Panc1 (cell line): ENCODE data around the gene CLTB. TPM values are rescaled to one million over a fixed set of nuclear protein-coding genes. Genes with fewer than 3 reads are reported as not detected.

Source experiments
- ATAC-seq: fragments of 200-7000 bp; cut with Tn5 transposase; 2 replicates; pipeline ENCODE4 v1.9.1; 2020; ENCODE audit warnings: mild to moderate bottlenecking, moderate library complexity
- BruUV-seq: library from RNA; stranded (reverse); fragments of 400-500 nt; replicated peaks from 2 replicates; lab custom pipeline; 2021; lab: Mats Ljungman, UMichigan
- CTCF ChIA-PET: fragments of 300-600 bp; sonication (Branson Sonifier 250); formaldehyde crosslinking; loops from one replicate; lab custom pipeline; 2022; ENCODE audit warnings: antibody characterized with exemption; lab: Charles Lee
- POLR2A ChIA-PET: fragments of 300-600 bp; sonication (Branson Sonifier 250); formaldehyde crosslinking; loops from one replicate; lab custom pipeline; 2022; ENCODE audit warnings: antibody characterized with exemption; lab: Charles Lee
- DNase-seq: peaks from one replicate; pipeline ENCODE4 v3.0.0-alpha.2; 2010; ENCODE audit warnings: low read depth, low spot score
- H3K27ac ChIP-seq: 2 replicates; pipeline ENCODE4 v1.5.1; 2011; ENCODE audit warnings: mild to moderate bottlenecking, low read length, inconsistent platforms
- H3K27me3 ChIP-seq: fragments of 200-500 bp; sonication (Bioruptor generic); 2 replicates; pipeline ENCODE4 v1.6.0; 2014; ENCODE audit warnings: low read length, inconsistent platforms; ENCODE audit not compliant: control insufficient read depth, insufficient read depth
- H3K36me3 ChIP-seq: fragments of 200-500 bp; sonication (Bioruptor generic); 2 replicates; pipeline ENCODE4 v1.5.1; 2014; ENCODE audit warnings: inconsistent platforms, mild to moderate bottlenecking, low read length, moderate library complexity; ENCODE audit not compliant: control insufficient read depth, insufficient read depth
- H3K4me1 ChIP-seq: 2 replicates; pipeline ENCODE4 v1.5.1; 2011; ENCODE audit warnings: inconsistent platforms, mild to moderate bottlenecking, low read length, moderate library complexity; ENCODE audit not compliant: control insufficient read depth, insufficient read depth
- H3K4me3 ChIP-seq, 2 experiments: 2 replicates each; pipeline ENCODE4 v1.5.1; 2011 to 2012; ENCODE audit warnings: low read depth in 2 of 2, low read length in 2 of 2, mild to moderate bottlenecking in 2 of 2, inconsistent platforms in 1 of 2, moderate library complexity in 1 of 2
- H3K9me3 ChIP-seq: fragments of 200-500 bp; sonication (Bioruptor generic); 2 replicates; pipeline ENCODE4 v1.5.1; 2014; ENCODE audit warnings: low read depth, mild to moderate bottlenecking, inconsistent platforms, low read length, moderate library complexity; ENCODE audit not compliant: control insufficient read depth, insufficient read depth
- POLR2AphosphoS5 ChIP-seq: IDR thresholded peaks from 2 replicates; pipeline ENCODE4 v1.6.1; 2012; ENCODE audit warnings: mild to moderate bottlenecking, low read depth, low read length, moderate library complexity
- SIN3A ChIP-seq: IDR thresholded peaks from 2 replicates; pipeline ENCODE4 v1.6.1; 2012; ENCODE audit warnings: low read depth, mild to moderate bottlenecking, low read length, moderate library complexity, borderline replicate concordance; ENCODE audit not compliant: insufficient read depth
- TCF7L2 ChIP-seq: IDR thresholded peaks from 2 replicates; pipeline ENCODE4 v1.6.1; 2011; ENCODE audit warnings: mild to moderate bottlenecking, low read depth, low read length, inconsistent platforms
- in situ Hi-C: cut with HindIII; loops from 2 replicates; pipeline ENCODE4 v1.10.0; 2016; ENCODE audit warnings: low sequenced_read_pairs, low pct_unique_long_range_greater_than_20kb
- intact Hi-C: fragments of 100-400 bp; cut with micrococcal nuclease; formaldehyde crosslinking; loops from one replicate; pipeline ENCODE4 v1.10.0; 2022; ENCODE audit not compliant: unreplicated experiment
- total RNA-seq: library from RNA; stranded (reverse); gene quantifications from one replicate; pipeline ENCODE4 v1.2.1, GENCODE V29; 2021; ENCODE audit not compliant: unreplicated experiment
- TF ChIP-seq, protein P1 (sequence below), 2 experiments: IDR thresholded peaks; 2 replicates each; pipeline ENCODE4 v1.6.1; 2011 to 2012; ENCODE audit warnings: low read depth in 2 of 2, control low read depth in 1 of 2, low read length in 1 of 2, mild to moderate bottlenecking in 1 of 2, moderate library complexity in 1 of 2; ENCODE audit not compliant: insufficient read depth in 1 of 2
- TF ChIP-seq, protein P2 (sequence below): fragments of 450-650 bp; IDR thresholded peaks from 2 replicates; pipeline ENCODE4 v1.5.1; 2017; ENCODE audit warnings: mild to moderate bottlenecking

CLTB gene
- total RNA-seq, 1 experiment from 2014 or later = 124 TPM

DNA sequence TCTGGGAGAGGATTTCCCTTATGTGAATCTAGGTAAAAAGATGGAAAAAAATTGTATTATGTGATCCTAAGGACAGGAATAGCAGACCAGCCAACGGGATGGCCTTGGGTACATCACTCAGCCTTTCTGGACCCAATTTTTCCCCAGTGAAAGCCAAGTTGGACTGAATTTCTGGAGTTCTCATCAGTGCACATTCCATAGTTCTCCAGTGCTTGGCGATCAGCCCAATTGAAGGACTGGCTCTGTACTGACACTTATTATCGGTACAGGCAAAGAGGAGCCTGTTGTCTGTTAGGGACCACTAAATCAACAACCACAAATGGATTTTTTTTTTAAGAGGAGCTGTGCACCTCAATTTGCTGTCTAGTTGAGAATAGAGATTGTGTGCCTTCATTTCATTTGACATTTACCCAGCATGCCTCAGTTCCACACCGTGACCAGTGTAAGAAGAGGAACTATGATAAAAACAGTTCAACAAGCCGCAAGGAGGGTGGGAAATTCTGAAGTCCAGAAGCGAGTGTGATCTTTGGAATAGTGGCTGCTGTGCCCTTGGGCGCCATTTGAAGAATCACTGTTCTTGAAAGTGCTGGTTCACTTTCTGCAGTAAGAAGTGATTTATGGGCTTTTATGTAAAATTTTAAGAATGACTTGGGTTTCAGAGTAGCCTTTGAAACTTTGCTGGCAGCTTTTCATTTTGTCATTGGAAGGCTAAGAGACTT, 43.1 kb downstream of the CLTB start:
- H3K4me1 ChIP-seq = no peaks in the 10 kb centered on the region
- ChIA-PET POLR2A (no interaction called here), CTCF (interaction anchor here (0.6 to 1.0 kb wide), 2 partner anchors 11 to 210 kb away, joined by 4 to 7 read pairs; no protein-coding TSS in a partner anchor)
- TF ChIP-seq, protein P1, sequence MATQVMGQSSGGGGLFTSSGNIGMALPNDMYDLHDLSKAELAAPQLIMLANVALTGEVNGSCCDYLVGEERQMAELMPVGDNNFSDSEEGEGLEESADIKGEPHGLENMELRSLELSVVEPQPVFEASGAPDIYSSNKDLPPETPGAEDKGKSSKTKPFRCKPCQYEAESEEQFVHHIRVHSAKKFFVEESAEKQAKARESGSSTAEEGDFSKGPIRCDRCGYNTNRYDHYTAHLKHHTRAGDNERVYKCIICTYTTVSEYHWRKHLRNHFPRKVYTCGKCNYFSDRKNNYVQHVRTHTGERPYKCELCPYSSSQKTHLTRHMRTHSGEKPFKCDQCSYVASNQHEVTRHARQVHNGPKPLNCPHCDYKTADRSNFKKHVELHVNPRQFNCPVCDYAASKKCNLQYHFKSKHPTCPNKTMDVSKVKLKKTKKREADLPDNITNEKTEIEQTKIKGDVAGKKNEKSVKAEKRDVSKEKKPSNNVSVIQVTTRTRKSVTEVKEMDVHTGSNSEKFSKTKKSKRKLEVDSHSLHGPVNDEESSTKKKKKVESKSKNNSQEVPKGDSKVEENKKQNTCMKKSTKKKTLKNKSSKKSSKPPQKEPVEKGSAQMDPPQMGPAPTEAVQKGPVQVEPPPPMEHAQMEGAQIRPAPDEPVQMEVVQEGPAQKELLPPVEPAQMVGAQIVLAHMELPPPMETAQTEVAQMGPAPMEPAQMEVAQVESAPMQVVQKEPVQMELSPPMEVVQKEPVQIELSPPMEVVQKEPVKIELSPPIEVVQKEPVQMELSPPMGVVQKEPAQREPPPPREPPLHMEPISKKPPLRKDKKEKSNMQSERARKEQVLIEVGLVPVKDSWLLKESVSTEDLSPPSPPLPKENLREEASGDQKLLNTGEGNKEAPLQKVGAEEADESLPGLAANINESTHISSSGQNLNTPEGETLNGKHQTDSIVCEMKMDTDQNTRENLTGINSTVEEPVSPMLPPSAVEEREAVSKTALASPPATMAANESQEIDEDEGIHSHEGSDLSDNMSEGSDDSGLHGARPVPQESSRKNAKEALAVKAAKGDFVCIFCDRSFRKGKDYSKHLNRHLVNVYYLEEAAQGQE (IDR thresholded peaks at IDR 0.05; ENCODE audit: insufficient read depth in 1 of 2, low read depth in 2 of 2, low read length in 1 of 2) = no peak
- TF ChIP-seq TCF7L2 (no peak), SIN3A (no peak), POLR2AphosphoS5 (no peak)
- TF ChIP-seq, protein P2, sequence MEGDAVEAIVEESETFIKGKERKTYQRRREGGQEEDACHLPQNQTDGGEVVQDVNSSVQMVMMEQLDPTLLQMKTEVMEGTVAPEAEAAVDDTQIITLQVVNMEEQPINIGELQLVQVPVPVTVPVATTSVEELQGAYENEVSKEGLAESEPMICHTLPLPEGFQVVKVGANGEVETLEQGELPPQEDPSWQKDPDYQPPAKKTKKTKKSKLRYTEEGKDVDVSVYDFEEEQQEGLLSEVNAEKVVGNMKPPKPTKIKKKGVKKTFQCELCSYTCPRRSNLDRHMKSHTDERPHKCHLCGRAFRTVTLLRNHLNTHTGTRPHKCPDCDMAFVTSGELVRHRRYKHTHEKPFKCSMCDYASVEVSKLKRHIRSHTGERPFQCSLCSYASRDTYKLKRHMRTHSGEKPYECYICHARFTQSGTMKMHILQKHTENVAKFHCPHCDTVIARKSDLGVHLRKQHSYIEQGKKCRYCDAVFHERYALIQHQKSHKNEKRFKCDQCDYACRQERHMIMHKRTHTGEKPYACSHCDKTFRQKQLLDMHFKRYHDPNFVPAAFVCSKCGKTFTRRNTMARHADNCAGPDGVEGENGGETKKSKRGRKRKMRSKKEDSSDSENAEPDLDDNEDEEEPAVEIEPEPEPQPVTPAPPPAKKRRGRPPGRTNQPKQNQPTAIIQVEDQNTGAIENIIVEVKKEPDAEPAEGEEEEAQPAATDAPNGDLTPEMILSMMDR = no peak
- in situ Hi-C loops (no loop called here), intact Hi-C loops (no loop called here)
- H3K9me3 ChIP-seq = no peaks in the 10 kb centered on the region
- no peak overlapping the region for H3K27ac ChIP-seq
- H3K36me3 ChIP-seq = no peaks in the 10 kb centered on the region
- DNase-seq (no peak), ATAC-seq (no peak)
- H3K27me3 ChIP-seq = no peaks in the 10 kb centered on the region
- H3K4me3 ChIP-seq = no peak overlapping the region
- BruUV-seq = no TSS peak

DNA sequence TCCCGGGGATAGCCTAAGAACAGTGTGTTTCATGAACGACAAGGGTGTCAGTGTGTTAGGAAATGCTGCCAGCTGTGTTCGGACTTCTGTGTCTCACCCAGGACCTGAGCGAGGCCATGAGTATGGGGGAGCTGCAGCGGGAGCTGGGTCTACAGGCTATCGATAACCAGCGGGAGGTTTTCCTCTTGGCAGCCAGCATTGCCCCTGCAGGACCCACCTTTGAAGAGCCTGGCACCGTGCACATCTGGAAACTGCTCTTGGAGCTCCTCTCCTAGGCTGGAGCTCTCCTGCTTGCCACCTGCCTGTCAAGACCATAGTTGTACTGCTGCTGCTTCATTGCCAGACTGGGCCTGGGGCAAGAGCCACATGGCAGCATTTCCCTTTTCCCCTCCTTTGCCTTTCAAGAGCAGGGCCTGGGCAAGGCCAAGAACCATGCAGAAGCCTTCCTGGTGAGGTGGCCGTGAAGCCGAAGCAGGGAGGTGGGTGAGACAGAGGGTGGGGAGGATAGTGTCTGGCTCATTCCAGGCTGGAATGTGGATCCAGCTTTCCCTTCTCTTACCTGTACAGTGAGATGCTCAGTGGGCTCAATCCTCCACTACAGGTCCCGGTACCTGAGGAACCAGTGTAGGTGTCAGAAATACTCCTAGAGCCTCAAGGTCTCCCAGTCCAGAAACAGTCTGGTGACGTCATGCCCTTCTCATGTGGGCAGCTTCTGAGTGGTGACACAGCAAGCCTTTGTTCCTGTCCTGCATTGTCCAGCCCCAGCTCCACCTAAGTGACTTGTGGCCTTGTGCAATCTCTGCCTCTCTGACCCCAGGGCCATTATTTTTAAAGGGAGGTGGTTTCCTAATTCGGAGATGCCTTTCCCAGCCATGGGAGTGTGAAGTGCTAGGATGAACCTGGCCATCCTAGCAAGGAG, 44.5 kb downstream of the CLTB start:
- no TSS peak for BruUV-seq
- TF ChIP-seq, protein P1 (IDR thresholded peaks at IDR 0.05; ENCODE audit: insufficient read depth in 1 of 2, low read depth in 2 of 2, low read length in 1 of 2) = no peak
- TF ChIP-seq, protein P2 = no peak
- TF ChIP-seq POLR2AphosphoS5 (no peak), SIN3A (no peak), TCF7L2 (no peak)
- DNase-seq (no peak), ATAC-seq (no peak)
- ChIA-PET CTCF (interaction anchor here (1.0 kb wide), 1 partner anchor 10 kb away, joined by 7 read pairs; no protein-coding TSS in a partner anchor), POLR2A (no interaction called here)
- H3K27me3 ChIP-seq = no peaks in the 10 kb centered on the region
- H3K36me3 ChIP-seq = no peaks in the 10 kb centered on the region
- no peaks in the 10 kb centered on the region for H3K9me3 ChIP-seq
- no peak overlapping the region for H3K4me3 ChIP-seq
- intact Hi-C loops (no loop called here), in situ Hi-C loops (no loop called here)
- no peaks in the 10 kb centered on the region for H3K4me1 ChIP-seq
- no peak overlapping the region for H3K27ac ChIP-seq
